Bronchial epithelial cell (primary cell): ENCODE data around the gene CEACAM7. TPM values are rescaled to one million over a fixed set of nuclear protein-coding genes. Genes with fewer than 3 reads are reported as not detected.
A peak's percentile ranks its signal among the peaks of the same experiment; 100 is the strongest.

Source experiments
- DNase-seq: peaks from one replicate; pipeline ENCODE4 v3.0.0-alpha.2; 2010; ENCODE audit warnings: low read depth
- FAIRE-seq: peaks from 2 replicates; lab custom pipeline; 2011; peaks lifted over from hg19 to GRCh38; lab: Jason Lieb, UNC
- H3K27me3 ChIP-seq: 2 replicates; pipeline ENCODE4 v1.5.1; 2011; ENCODE audit warnings: low read length; ENCODE audit not compliant: control insufficient read depth, insufficient read depth
- H3K36me3 ChIP-seq: 2 replicates; pipeline ENCODE4 v1.5.1; 2011; ENCODE audit warnings: low read length; ENCODE audit not compliant: control insufficient read depth, insufficient read depth
- H3K4me3 ChIP-seq: 2 replicates; pipeline ENCODE4 v1.5.1; 2011; ENCODE audit warnings: mild to moderate bottlenecking, low read depth, low read length, control low read depth
- total RNA-seq: library from RNA; depleted of rRNA; stranded (reverse); fragments of >200 nt; gene quantifications from 2 replicates; pipeline ENCODE4 v1.2.1, GENCODE V29; 2014
- TF ChIP-seq, protein P1 (sequence below): IDR thresholded peaks from 2 replicates; pipeline ENCODE4 v1.5.1; 2011; ENCODE audit warnings: mild to moderate bottlenecking, moderate library complexity, low read length, control low read depth, inconsistent platforms; ENCODE audit not compliant: insufficient read depth, severe bottlenecking

CEACAM7 gene
- total RNA-seq, 1 donor from 2014 or later: 0.79 TPM

DNA sequence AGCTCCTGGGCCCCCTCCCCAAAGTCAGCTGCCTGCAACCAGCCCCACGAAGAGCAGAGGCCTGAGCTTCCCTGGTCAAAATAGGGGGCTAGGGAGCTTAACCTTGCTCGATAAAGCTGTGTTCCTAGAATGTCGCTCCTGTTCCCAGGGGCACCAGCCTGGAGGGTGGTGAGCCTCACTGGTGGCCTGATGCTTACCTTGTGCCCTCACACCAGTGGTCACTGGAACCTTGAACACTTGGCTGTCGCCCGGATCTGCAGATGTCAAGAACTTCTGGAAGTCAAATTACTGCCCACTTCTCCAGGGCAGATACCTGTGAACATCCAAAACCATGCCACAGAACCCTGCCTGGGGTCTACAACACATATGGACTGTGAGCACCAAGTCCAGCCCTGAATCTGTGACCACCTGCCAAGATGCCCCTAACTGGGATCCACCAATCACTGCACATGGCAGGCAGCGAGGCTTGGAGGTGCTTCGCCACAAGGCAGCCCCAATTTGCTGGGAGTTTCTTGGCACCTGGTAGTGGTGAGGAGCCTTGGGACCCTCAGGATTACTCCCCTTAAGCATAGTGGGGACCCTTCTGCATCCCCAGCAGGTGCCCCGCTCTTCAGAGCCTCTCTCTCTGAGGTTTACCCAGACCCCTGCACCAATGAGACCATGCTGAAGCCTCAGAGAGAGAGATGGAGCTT is 15.7 kb upstream of the CEACAM7 start:
- no peak for DNase-seq
- no peaks in the 10 kb centered on the region for H3K36me3 ChIP-seq
- TF ChIP-seq, protein P1, sequence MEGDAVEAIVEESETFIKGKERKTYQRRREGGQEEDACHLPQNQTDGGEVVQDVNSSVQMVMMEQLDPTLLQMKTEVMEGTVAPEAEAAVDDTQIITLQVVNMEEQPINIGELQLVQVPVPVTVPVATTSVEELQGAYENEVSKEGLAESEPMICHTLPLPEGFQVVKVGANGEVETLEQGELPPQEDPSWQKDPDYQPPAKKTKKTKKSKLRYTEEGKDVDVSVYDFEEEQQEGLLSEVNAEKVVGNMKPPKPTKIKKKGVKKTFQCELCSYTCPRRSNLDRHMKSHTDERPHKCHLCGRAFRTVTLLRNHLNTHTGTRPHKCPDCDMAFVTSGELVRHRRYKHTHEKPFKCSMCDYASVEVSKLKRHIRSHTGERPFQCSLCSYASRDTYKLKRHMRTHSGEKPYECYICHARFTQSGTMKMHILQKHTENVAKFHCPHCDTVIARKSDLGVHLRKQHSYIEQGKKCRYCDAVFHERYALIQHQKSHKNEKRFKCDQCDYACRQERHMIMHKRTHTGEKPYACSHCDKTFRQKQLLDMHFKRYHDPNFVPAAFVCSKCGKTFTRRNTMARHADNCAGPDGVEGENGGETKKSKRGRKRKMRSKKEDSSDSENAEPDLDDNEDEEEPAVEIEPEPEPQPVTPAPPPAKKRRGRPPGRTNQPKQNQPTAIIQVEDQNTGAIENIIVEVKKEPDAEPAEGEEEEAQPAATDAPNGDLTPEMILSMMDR: no peak
- no peaks in the 10 kb centered on the region for H3K27me3 ChIP-seq
- FAIRE-seq: peak; percentile 32
- H3K4me3 ChIP-seq: no peak overlapping the region

DNA sequence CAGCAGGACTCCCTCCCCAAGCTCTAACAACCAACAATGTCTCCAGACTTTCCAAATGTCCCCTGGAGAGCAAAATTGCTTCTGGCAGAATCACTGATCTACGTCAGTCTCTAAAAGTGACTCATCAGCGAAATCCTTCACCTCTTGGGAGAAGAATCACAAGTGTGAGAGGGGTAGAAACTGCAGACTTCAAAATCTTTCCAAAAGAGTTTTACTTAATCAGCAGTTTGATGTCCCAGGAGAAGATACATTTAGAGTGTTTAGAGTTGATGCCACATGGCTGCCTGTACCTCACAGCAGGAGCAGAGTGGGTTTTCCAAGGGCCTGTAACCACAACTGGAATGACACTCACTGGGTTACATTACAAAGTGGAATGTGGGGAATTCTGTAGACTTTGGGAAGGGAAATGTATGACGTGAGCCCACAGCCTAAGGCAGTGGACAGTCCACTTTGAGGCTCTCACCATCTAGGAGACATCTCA is 14.1 kb upstream of the CEACAM7 start:
- Histone ChIP-seq H3K36me3 (no peaks in the 10 kb centered on the region), H3K27me3 (no peaks in the 10 kb centered on the region), H3K4me3 (no peak overlapping the region)
- TF ChIP-seq, protein P1: no peak
- DNase-seq (peak; percentile 12), FAIRE-seq (no peak)

DNA sequence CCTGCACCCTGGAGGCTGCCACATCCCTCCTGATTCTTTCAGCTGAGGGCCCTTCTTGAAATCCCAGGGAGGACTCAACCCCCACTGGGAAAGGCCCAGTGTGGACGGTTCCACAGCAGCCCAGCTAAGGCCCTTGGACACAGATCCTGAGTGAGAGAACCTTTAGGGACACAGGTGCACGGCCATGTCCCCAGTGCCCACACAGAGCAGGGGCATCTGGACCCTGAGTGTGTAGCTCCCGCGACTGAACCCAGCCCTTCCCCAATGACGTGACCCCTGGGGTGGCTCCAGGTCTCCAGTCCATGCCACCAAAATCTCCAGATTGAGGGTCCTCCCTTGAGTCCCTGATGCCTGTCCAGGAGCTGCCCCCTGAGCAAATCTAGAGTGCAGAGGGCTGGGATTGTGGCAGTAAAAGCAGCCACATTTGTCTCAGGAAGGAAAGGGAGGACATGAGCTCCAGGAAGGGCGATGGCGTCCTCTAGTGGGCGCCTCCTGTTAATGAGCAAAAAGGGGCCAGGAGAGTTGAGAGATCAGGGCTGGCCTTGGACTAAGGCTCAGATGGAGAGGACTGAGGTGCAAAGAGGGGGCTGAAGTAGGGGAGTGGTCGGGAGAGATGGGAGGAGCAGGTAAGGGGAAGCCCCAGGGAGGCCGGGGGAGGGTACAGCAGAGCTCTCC is 13.5 kb upstream of the CEACAM7 start:
- Histone ChIP-seq H3K36me3 (no peaks in the 10 kb centered on the region), H3K27me3 (no peaks in the 10 kb centered on the region), H3K4me3 (no peak overlapping the region)
- no peak for DNase-seq
- TF ChIP-seq, protein P1: peak; percentile 31
- FAIRE-seq: no peak

DNA sequence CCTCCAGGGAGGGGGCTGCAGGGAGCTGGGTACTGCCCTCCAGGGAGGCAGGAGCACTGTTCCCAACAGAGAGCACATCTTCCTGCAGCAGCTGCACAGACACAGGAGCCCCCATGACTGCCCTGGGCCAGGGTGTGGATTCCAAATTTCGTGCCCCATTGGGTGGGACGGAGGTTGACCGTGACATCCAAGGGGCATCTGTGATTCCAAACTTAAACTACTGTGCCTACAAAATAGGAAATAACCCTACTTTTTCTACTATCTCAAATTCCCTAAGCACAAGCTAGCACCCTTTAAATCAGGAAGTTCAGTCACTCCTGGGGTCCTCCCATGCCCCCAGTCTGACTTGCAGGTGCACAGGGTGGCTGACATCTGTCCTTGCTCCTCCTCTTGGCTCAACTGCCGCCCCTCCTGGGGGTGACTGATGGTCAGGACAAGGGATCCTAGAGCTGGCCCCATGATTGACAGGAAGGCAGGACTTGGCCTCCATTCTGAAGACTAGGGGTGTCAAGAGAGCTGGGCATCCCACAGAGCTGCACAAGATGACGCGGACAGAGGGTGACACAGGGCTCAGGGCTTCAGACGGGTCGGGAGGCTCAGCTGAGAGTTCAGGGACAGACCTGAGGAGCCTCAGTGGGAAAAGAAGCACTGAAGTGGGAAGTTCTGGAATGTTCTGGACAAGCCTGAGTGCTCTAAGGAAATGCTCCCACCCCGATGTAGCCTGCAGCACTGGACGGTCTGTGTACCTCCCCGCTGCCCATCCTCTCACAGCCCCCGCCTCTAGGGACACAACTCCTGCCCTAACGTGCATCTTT is 12.5 kb upstream of the CEACAM7 start:
- no peaks in the 10 kb centered on the region for H3K36me3 ChIP-seq
- DNase-seq (no peak), FAIRE-seq (no peak)
- H3K4me3 ChIP-seq: no peak overlapping the region
- TF ChIP-seq, protein P1: no peak
- no peaks in the 10 kb centered on the region for H3K27me3 ChIP-seq

DNA sequence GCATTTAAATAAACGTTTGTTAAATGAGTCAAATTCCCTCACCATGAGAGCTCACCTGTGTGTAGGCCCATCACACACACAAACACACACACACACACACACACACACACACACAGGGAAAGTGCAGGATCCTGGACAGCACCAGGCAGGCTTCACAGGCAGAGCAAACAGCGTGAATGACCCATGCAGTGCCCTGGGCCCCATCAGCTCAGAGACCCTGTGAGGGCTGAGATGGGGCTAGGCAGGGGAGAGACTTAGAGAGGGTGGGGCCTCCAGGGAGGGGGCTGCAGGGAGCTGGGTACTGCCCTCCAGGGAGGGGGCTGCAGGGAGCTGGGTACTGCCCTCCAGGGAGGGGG is 11.9 kb upstream of the CEACAM7 start:
- TF ChIP-seq, protein P1: no peak
- H3K27me3 ChIP-seq: no peaks in the 10 kb centered on the region
- FAIRE-seq (no peak), DNase-seq (no peak)
- H3K4me3 ChIP-seq: no peak overlapping the region
- no peaks in the 10 kb centered on the region for H3K36me3 ChIP-seq
